NCI-H1048 (cell line): ENCODE results near the gene SEMA4D.

Experiments
- DNase-seq: peaks from one replicate; lab custom pipeline; 2025; lab: John Stamatoyannopoulos, UW

SEMA4D gene

DNA sequence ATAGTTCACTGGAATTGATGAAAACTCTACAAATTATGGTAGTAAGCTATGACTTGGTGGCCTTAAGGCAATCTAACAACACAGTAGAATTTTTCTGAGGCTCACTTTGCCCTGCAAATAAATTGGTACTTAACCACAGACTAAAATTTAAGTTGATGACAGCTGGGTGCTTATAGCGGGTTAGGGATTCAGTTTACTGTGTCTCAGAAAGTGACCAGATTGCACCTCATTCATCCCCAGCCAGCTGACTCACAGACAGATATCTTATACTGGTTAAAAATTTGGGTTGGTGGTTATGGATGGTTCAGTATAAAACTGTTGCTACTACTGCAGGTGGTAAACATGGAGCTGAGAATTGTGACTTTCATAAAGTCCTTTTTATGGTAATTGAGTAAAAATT, 184.1 kb downstream of the SEMA4D start:
- DNase-seq, result no peak

DNA sequence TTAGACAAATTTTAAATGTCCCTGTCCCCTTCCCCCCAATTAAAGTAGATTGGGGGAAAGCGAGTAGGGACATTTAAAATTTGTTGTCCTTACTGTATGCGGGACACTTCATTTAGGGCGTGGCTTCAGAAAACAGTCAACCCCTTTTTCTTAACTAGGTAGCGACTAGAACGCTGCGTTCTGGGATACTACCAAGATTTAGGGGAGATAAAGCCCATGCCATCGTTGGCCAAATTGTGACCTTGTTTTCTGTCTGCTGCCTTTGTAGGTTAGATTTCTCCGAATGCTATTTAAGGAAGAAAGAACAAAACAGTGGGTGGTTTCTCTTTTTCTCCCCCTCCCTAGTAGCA, 185.7 kb downstream of the SEMA4D start:
- DNase-seq, result no peak

DNA sequence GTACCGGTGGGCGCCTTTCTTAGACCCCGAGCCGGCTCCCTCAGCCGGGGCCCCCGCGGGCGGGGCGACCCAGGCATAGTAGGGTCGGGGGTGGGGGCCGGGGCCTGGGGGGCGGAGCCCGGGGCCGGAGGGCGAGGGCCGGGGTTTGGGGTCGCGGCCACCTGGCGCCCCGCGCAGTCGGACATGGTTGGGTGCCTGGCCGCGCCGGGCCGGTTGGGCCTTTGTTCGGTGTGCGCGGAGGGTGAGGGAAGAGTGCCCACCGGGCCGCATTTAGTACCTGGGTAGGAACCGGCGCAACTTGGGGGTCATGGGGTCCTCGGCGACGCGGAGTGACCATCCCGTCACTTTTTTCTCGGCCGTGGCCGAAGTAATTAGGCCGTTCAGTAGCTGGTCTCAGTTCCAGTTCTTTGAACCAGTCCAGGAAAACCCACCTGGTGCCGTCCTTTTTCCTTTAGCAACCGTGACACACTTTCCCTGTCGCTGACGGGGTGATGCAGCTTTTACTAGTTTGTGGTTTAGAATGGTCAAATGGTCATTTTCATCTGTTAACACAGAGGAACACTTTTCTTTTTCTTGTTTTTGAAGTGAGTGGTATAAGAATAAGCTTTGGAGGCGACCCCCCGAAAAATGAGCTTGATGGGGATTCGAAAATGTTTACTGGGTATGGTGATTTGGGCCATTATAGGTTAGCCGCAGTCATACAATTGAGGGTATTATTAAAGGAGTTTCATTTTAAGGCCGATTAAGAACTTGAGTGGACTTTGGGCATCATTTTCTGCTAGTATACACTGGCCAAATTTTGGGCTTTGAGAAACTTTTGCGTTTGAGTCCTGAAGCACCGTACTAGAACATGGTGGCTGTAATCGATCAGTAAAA, 186.3 kb downstream of the SEMA4D start:
- no peak for DNase-seq
